ENCODE measurements around the gene LZTS2.
A peak's percentile ranks its signal among the peaks of the same experiment; 100 is the strongest.
"Not testable (repeated sequence)": the region's sequence is repeated elsewhere in the genome, so short reads cannot be mapped to it uniquely, and the experiment has no call there.

The LZTS2 gene, protein sequence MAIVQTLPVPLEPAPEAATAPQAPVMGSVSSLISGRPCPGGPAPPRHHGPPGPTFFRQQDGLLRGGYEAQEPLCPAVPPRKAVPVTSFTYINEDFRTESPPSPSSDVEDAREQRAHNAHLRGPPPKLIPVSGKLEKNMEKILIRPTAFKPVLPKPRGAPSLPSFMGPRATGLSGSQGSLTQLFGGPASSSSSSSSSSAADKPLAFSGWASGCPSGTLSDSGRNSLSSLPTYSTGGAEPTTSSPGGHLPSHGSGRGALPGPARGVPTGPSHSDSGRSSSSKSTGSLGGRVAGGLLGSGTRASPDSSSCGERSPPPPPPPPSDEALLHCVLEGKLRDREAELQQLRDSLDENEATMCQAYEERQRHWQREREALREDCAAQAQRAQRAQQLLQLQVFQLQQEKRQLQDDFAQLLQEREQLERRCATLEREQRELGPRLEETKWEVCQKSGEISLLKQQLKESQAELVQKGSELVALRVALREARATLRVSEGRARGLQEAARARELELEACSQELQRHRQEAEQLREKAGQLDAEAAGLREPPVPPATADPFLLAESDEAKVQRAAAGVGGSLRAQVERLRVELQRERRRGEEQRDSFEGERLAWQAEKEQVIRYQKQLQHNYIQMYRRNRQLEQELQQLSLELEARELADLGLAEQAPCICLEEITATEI

DNA sequence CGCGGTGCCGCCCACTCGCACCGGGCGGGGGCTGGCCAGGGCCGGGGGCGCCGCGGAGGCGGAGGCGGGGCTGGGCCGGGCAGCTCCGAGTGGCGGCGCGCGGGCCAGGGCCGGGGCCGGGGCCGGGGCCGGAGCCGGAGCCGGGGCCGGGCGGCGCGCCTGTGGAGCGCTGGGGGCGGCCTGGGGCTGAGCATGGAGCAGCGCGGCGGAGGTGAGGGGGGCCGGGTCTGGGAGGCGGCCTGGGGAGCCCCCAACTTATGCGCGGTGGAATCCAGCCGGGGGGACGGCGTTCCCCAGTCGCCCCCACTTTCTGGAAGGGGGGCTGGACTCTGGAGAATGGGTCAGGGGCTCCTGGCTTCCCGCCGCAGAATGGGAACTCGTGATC lies at the start of gene LZTS2:
Gene LZTS2 (plus strand): TSS at position 67 of the 385 bp plus-strand sequence. CDS start 2,731 bp downstream, outside the sequence.
- no peak for DNase-seq (ENCODE audit: low read depth)

DNA sequence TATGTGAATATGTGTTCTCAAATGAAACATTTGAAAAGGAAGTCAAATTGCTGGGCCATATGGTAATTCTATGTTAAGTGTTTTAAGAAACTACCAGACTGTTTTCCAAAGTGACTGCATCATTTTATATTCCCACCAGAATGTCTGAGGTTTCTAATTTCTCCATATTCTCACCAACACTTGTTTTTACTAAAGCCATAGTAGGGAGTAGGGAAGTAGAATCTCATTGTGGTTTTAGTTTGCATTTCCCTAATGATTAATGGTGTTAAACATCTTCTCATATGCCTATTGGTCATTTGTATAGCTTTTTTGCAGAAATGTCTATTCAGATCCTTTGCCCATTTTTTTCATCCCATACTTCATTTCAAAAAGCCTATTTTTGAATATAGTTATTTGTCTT lies 39.4 kb upstream of the LZTS2 start:
- no peak for DNase-seq (ENCODE audit: low read depth)

DNA sequence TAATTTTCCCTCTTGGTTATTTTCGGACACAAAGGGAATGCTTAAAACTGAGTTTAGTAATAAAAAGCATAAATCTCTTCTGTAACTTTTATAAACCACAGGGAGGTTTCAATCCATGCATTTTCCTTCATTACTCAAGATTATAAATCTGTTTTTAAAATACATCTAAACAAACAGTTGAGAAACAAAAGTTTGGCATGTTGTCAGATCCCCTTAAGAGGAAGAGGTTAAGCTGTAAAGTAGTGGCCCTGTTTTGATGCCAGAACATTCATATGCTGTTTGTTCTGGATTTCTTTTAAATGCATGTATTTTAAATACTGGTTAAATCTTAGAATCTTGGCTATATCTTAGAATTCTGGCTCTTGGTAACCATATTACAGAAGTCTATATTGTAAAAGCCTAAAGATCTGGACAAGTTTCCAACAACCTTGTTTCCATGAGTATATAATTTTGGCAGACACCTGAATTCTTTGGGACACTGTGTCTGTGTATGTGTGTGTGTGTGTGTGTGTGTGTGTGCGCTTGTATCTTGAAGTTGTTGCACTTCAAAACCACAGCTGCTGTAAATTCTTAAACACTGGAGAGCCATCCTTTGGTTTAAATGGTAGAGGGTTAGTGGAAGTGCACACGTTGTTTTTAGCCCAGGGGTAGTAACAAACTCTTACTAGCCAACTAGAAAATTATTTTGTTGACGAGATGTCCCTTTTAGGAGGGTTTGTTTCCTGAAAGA lies 37.1 kb upstream of the LZTS2 start:
- no peak for DNase-seq (ENCODE audit: low read depth)

DNA sequence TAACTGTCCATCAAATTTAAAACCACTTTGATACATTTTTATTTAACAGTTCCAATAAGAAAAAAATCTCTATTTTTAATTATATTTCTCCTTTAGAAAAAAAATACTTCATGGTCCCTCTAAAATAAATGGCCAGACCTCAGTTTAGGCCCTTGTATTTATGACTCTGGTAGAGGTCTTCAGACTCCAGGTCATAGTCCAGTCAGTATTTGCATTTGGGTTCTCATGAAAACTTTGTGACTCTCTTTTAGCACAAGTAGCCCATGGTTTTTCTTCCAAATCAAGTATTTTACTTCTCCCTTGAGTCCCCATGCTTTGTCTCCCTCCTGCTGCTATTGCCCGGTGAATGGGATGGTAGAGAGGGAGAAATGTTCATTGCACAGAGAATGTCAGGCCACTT lies 35.8 kb upstream of the LZTS2 start:
- DNase-seq (ENCODE audit: low read depth), result no peak

DNA sequence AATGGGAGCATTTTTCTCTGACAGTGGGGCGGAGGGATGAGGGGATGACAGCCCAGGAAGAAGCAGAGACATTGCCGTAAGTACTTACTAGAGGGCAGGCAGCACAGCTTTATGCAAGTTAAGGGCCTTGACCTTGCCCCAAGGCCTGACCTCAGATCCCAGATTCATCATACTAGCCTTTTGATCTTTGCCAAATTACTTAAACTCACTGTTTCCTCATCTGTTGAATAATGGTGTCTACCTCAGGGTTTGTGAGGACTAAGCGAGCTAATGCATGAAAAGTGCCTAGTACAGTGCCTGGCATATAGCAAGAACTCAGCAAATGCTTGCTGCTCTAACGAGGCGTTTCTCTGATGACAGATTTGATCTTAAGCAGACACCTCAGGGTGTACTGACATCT lies 33.8 kb upstream of the LZTS2 start:
- no peak for DNase-seq (ENCODE audit: low read depth)

GRCh38 chr10:100966887-100967286 lies 32.7 kb upstream of the LZTS2 start:
- no peak for DNase-seq (ENCODE audit: low read depth)

DNA sequence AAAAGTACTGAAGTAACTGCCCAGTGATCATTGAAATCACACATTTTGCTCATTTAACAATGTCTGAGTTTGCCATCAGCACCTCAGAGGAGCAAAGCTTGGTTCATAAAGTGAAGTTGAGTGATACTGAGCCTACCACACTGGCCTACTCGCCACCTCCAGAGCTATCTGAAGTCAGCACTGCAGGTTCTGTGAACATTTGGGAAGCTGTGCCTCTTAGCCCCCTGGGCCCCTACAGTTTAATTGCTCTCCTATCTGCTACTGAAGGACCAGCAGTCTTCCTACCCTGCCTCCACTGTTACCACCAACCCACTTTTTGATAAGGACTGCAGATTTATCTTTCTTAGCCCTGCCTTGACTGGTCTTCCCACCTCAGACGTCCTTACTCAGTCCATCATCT lies 32.3 kb upstream of the LZTS2 start:
- no peak for DNase-seq (ENCODE audit: low read depth)

GRCh38 chr10:100968062-100968736 lies 31.4 kb upstream of the LZTS2 start:
- no peak for DNase-seq (ENCODE audit: low read depth)

- no peak for DNase-seq (ENCODE audit: low read depth)
These were observed 30.8 kb upstream of the LZTS2 start for GRCh38 chr10:100968863-100969186.

DNA sequence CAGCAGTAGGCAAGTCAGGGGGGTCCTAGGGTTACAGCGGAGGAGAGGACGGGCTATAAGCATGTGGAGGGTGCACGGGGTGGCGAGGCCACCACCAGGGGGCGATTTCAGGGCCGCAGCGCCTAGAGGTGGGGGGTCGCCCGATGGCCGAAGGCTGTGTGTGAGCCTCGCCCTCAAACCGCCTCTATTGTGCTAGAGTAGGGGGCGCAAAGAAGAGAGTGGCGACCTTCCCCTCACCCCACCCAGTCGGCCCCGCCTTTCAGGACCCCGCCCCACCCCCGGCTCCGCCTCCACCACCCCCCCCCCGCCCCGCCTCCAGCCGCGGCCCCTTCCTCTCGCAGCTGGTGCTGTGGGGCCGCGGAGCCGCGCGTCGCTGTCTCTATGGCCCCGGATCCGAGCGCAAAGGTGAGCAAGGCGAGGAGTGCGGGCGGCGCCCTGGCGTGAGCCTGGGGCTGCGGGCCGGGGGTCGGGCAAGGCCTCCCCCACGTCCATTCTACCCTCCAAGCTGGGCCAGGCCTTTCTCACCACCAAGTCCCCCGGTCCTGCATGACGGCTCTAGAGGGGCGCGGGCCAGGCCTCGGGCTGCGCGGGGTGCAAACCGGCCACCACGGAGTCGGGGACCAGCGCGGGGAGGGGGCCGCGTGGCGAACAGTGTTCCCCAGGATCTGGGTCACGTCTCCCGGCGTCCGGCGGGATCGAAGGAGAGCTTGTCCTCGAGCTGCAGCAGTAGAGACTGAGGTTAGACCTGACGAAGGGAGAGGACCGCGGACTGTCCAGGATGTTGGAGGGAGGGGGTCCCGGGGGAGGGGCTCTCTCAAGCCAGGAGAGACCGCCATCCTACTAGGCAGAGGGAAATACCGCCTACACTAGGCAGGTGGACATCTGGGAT lies 30.2 kb upstream of the LZTS2 start, which contains the start of gene SEMA4G:
Gene SEMA4G (plus strand): TSS at position 318 of the 889 bp plus-strand sequence. CDS start 3,409 bp downstream, outside the sequence.
- DNase-seq (ENCODE audit: low read depth), result peak; percentile 40

DNA sequence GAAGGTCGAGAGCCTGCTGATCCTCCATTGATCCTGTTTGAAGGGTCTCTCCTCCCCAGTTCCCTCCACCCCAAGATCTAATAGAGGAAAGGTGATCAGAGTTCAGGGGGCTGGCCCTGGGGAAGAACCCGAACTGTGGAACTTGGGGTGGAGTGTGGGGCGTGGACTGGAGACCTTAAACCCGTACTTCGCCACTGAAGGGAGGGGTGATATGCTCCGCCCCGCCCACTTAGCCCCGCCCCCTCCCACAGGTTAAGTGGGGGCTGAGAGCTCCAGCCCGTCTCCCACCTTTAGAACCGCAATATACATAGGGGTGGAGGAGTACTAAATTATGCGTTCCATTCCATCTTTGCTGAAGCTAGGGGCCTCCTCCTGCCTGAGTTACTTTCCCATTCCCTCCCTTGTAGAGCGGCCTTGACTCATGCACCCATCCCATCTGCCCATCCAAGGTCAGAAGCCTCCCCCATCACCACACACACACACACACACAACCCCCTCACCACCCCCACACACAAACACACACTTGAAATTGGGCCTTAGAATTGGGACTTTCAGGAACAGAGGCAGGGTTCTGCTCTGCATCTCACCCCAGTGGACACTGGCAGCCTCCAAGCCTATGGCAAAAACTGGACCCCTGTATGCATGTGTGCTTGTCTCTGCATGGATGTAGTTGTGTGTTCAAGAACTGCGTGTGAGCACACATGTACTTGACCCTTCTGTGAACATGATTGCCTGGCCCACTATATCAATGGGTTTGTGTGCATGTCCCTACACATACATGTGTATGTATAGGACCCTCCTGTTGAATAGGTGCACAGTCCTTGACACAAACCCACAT lies 29.3 kb upstream of the LZTS2 start:
- DNase-seq (ENCODE audit: low read depth), result no peak

DNA sequence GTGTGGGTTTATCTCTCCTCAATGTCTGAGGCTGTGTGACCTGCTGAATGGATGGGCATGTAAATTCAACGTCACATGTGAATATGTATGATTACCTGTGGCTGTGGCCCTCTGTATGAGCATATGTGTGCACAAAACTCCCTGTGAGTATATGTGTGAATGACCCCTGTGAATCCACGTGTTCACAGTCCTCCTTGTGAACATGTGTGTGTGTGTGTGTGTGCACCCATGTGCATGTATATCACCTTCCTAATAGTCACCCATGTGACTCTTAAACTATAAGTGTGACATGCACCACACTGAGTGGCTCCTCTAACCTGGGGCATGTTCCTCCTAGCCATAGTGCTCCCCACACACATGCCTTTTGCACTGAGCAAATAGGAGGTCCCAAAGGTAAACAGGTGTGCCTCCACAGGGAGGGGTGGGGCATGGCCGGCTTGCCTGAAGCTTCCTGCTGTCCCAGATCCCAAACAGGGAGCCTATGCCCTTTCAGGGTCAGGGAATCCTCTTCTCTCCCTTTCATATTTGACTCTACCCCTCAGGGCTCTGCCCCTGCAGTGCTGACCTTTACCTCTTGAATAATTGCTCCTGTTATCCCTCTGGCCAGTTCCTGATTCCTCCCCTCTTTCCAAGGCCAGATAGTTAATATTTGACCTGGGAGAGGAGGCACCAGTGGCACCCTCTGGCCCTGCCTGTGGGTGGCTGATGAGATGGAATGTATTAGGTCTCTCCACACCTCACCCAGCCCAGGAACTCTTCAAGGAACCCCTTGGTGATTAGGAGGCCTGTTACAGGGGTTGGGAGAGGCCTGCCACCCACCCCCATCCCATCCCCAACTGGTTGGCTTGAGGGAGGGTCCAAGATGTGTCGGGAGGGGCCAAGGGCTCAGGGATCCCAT lies 28.4 kb upstream of the LZTS2 start:
- DNase-seq (ENCODE audit: low read depth), result no peak

DNA sequence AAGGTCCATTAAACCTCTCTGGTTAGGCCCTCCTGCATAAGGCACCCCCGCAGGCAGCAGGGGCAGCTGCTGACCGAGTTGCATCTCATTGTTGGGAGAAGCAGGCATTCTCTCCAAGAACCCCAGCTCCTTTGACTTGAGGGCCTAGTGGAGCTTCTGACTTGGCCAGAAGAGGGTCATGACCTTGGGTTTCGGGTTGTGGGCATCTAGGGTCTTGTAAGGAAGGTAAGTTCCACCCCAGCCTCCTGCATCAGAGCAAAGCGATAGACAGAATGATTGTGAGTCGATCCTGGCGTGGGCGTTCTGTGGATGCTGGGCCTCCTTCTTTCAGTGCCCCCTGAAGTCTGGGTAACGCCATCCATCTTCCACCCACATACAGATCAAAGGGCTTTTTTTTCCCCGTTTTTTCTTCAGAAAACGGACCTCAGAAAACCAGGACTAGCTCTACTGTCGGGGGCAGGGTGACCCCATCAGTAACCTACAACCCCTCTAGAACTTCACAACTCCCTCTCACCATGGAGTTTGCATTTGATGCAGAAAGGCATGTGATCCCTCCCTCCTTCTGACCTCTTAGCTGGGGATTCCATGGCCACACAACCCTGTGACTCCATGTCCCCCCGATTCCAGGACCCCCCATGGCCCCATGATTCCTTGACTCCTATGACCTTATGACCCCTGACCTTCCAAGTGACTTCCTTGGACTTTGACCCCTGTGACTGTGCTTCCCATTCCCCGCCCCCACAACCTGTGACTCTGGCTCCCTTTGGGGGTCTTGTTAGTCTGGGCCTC lies 27.3 kb upstream of the LZTS2 start:
- no peak for DNase-seq (ENCODE audit: low read depth)

- DNase-seq (ENCODE audit: low read depth), result no peak
These were observed 26.6 kb upstream of the LZTS2 start for GRCh38 chr10:100972904-100973535.

DNA sequence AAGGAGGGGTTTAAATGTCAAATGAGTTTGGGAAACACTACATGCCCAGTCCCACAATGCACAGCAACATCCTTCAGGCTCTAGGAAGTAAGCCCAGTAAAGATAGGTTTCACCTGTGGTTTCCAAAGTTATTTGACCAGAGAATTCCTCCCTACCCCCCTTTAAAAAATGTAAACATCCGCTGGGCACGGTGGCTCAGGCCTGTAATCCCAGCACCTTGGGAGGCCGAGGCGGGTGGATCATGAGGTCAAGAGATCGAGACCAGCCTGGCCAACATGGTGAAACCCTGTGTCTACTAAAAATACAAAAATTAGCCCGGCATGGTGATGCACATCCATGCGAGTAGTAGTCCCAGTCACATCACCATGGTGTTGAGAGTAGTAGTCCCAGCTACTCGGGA lies 24.2 kb upstream of the LZTS2 start:
- DNase-seq (ENCODE audit: low read depth), result not testable (repeated sequence)

- no peak for DNase-seq (ENCODE audit: low read depth)
These were observed 22.7 kb upstream of the LZTS2 start for GRCh38 chr10:100976906-100977305.

DNA sequence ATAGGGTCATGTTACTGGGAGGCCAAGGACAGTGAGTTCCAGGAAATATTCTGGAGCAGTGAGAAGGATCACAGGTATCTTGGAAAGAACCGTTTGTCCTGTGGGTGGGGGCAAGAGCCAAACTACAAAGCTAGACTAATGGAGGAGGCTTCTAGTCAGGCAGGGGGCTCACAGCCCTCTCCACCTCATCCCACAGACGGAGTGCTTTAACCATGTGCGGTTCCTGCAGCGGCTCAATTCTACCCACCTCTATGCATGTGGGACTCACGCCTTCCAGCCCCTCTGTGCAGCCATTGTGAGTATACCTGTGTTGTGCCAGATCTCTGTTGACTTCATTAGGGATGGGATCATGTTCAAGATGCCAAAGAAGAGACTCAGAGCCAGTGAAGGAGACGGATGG lies 22.2 kb upstream of the LZTS2 start:
- DNase-seq (ENCODE audit: low read depth), result no peak

All from CMK (cell line).